A673 (cell line): ENCODE data around the gene FPR2. TPM values are rescaled to one million over a fixed set of nuclear protein-coding genes. Genes with fewer than 3 reads are reported as not detected.
A peak's percentile ranks its signal among the peaks of the same experiment; 100 is the strongest.

Experiments used
- BruUV-seq: library from RNA; stranded (reverse); fragments of 400-500 nt; replicated peaks from 2 replicates; lab custom pipeline; 2021; lab: Mats Ljungman, UMichigan
- CTCF ChIA-PET: fragments of 300-600 bp; sonication (Branson Sonifier 250); formaldehyde crosslinking; loops from one replicate; lab custom pipeline; 2022; ENCODE audit warnings: antibody characterized with exemption; lab: Charles Lee
- POLR2A ChIA-PET: fragments of 300-600 bp; sonication (Branson Sonifier 250); formaldehyde crosslinking; loops from one replicate; lab custom pipeline; 2022; ENCODE audit warnings: antibody characterized with exemption; ENCODE audit not compliant: low non-redundant PET; lab: Charles Lee
- DNase-seq: peaks from one replicate; pipeline ENCODE4 v3.0.0-alpha.2; 2015; ENCODE audit warnings: low spot score
- H3K27ac ChIP-seq: fragments of 200-600 bp; sonication (generic); 2 replicates; pipeline ENCODE4 v1.5.1; 2016; ENCODE audit warnings: mixed run types, low read depth, mild to moderate bottlenecking, mixed read lengths, antibody characterized with exemption, low read length; ENCODE audit not compliant: poor library complexity, severe bottlenecking
- H3K27me3 ChIP-seq: fragments of 200-600 bp; sonication (generic); replicated peaks from 2 replicates; pipeline ENCODE4 v1.6.1; 2017; ENCODE audit warnings: mixed run types, low read depth, mild to moderate bottlenecking, mixed read lengths, antibody characterized with exemption, low read length; ENCODE audit not compliant: insufficient read depth, poor library complexity
- H3K36me3 ChIP-seq: fragments of 200-600 bp; sonication (generic); 2 replicates; pipeline ENCODE4 v1.6.1; 2016; ENCODE audit warnings: mixed run types, mild to moderate bottlenecking, mixed read lengths, antibody characterized with exemption, low read length; ENCODE audit not compliant: insufficient read depth, poor library complexity, severe bottlenecking
- H3K4me1 ChIP-seq: fragments of 200-600 bp; sonication (generic); 2 replicates; pipeline ENCODE4 v1.6.1; 2017; ENCODE audit warnings: mixed run types, mild to moderate bottlenecking, mixed read lengths, antibody characterized with exemption, low read length; ENCODE audit not compliant: insufficient read depth, poor library complexity, severe bottlenecking
- H3K4me3 ChIP-seq: fragments of 200-600 bp; sonication (generic); 2 replicates; pipeline ENCODE4 v1.5.1; 2016; ENCODE audit warnings: low read depth, mixed run types, mild to moderate bottlenecking, mixed read lengths, low read length; ENCODE audit not compliant: poor library complexity, severe bottlenecking
- H3K9me3 ChIP-seq: fragments of 200-600 bp; sonication (generic); 2 replicates; pipeline ENCODE4 v1.6.1; 2016; ENCODE audit warnings: mixed run types, low read depth, mild to moderate bottlenecking, mixed read lengths, antibody characterized with exemption, low read length; ENCODE audit not compliant: poor library complexity, severe bottlenecking
- EZH2 ChIP-seq: fragments of 200-600 bp; sonication (generic); IDR thresholded peaks from 2 replicates; pipeline ENCODE4 v1.6.1; 2017; ENCODE audit warnings: borderline replicate concordance, low read depth, mild to moderate bottlenecking, mixed read lengths, antibody characterized with exemption, low read length; ENCODE audit not compliant: poor library complexity, severe bottlenecking
- intact Hi-C: fragments of 100-400 bp; cut with micrococcal nuclease; formaldehyde crosslinking; loops from one replicate; pipeline ENCODE4 v1.10.0; 2022; ENCODE audit not compliant: unreplicated experiment
- total RNA-seq: library from RNA; stranded (reverse); gene quantifications from 2 replicates; pipeline ENCODE4 v1.2.3, GENCODE V29; 2021
- TF ChIP-seq, protein P1 (sequence below): fragments of 300-800, 200-600 bp; sonication (generic); conservative IDR thresholded peaks from 2 replicates; pipeline ENCODE4 v1.5.1; 2017; ENCODE audit warnings: low read depth, mild to moderate bottlenecking, antibody characterized with exemption, low read length, moderate library complexity, mixed read lengths

The FPR2 gene
- total RNA-seq, 1 experiment from 2014 or later, result not detected

- no peak for DNase-seq
- TF ChIP-seq EZH2, result no peak
- TF ChIP-seq, protein P1, sequence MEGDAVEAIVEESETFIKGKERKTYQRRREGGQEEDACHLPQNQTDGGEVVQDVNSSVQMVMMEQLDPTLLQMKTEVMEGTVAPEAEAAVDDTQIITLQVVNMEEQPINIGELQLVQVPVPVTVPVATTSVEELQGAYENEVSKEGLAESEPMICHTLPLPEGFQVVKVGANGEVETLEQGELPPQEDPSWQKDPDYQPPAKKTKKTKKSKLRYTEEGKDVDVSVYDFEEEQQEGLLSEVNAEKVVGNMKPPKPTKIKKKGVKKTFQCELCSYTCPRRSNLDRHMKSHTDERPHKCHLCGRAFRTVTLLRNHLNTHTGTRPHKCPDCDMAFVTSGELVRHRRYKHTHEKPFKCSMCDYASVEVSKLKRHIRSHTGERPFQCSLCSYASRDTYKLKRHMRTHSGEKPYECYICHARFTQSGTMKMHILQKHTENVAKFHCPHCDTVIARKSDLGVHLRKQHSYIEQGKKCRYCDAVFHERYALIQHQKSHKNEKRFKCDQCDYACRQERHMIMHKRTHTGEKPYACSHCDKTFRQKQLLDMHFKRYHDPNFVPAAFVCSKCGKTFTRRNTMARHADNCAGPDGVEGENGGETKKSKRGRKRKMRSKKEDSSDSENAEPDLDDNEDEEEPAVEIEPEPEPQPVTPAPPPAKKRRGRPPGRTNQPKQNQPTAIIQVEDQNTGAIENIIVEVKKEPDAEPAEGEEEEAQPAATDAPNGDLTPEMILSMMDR, result no peak
- intact Hi-C loops, result no loop called here
- no peaks in the 10 kb centered on the region for H3K36me3 ChIP-seq
- H3K4me1 ChIP-seq, result peaks cover 50% of the 10 kb centered on the region
- H3K9me3 ChIP-seq, result no peaks in the 10 kb centered on the region
- ChIA-PET CTCF (no interaction called here), POLR2A (no interaction called here)
- H3K4me3 ChIP-seq, result no peak overlapping the region
- BruUV-seq, result no TSS peak
- H3K27ac ChIP-seq, result no peak overlapping the region
- no peaks in the 10 kb centered on the region for H3K27me3 ChIP-seq
Measured at GRCh38 chr19:51793994-51794393, 33.0 kb downstream of the FPR2 start.

GRCh38 chr19:51794885-51795490, 34.0 kb downstream of the FPR2 start, which contains the start of gene FPR3:
Gene FPR3, plus strand, starts transcription at chr19:51795157. Its CDS starts 28,592 bp downstream, at chr19:51823749.
- no peak within 1 kb of the TSS for H3K27ac ChIP-seq
- ChIA-PET POLR2A (no interaction called here), CTCF (no interaction called here)
- BruUV-seq, result no TSS peak
- intact Hi-C loops, result no loop called here
- H3K36me3 ChIP-seq, result no peaks in the 10 kb centered on the region
- no peak for TF ChIP-seq EZH2
- TF ChIP-seq, protein P1, result no peak
- no peak within 1 kb of the TSS for H3K4me3 ChIP-seq
- peaks cover 54% of the 10 kb centered on the region for H3K4me1 ChIP-seq
- DNase-seq, result peak; percentile 84
- no peaks in the 10 kb centered on the region for H3K9me3 ChIP-seq
- H3K27me3 ChIP-seq, result no peaks in the 10 kb centered on the region

DNA sequence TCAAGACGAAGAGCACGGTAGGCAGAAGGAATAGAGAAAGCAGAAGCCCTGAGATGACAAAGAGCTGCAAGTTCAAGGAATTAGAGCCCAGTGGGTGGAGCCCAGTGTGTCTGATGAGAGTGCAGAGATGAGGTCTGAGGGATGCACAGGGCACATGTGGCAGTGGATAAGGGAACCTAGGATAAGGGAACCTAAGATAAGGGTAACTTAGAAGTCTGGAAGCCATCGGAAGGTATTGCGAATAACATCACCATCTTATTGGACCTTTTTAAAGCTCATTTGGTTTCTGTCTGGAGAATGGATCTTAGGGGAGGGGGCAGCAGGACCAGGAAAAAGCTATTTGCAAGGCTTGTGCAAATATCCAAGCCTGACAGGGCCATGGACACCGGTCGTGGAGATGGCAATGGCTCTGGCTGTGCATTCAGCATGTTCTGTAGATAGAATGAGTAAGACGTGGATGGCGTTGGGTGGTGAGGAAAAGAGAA, 35.3 kb downstream of the FPR2 start:
- ChIA-PET POLR2A (no interaction called here), CTCF (no interaction called here)
- no peak for DNase-seq
- Histone ChIP-seq H3K4me1 (peaks cover 46% of the 10 kb centered on the region), H3K27me3 (no peaks in the 10 kb centered on the region), H3K36me3 (no peaks in the 10 kb centered on the region), H3K27ac (no peak overlapping the region), H3K4me3 (no peak overlapping the region), H3K9me3 (no peaks in the 10 kb centered on the region)
- no TSS peak for BruUV-seq
- intact Hi-C loops, result no loop called here
- no peak for TF ChIP-seq EZH2
- TF ChIP-seq, protein P1, result no peak
